SU-DHL-6 (cell line): Measurements from ENCODE around the gene PLPP3.

Experiments used
- H2AFZ ChIP-seq: fragments of 200-600 bp; sonication (generic); 2 replicates; pipeline ENCODE4 v1.6.1; 2014; ENCODE audit warnings: low read depth, mild to moderate bottlenecking, moderate library complexity, mixed read lengths, antibody characterized with exemption, low read length; ENCODE audit not compliant: severe bottlenecking
- H3F3A ChIP-seq: fragments of 200-600 bp; shearing (Covaris generic); 2 replicates; pipeline ENCODE4 v1.6.0; 2016; ENCODE audit warnings: antibody characterized with exemption, mild to moderate bottlenecking; ENCODE audit not compliant: insufficient read depth
- H3K27ac ChIP-seq: fragments of 200-600 bp; sonication (generic); 2 replicates; pipeline ENCODE4 v1.5.1; 2016; ENCODE audit warnings: low read depth, mild to moderate bottlenecking, low read length, moderate library complexity, mixed read lengths
- H3K27me3 ChIP-seq: fragments of 200-600 bp; sonication (generic), shearing (Covaris generic); 2 replicates; pipeline ENCODE4 v1.6.0; 2014; ENCODE audit warnings: mild to moderate bottlenecking, low read length
- H3K36me3 ChIP-seq: fragments of 200-600 bp; sonication (generic); 2 replicates; pipeline ENCODE4 v1.6.1; 2014; ENCODE audit warnings: mild to moderate bottlenecking, low read length, mixed read lengths
- H3K4me2 ChIP-seq: fragments of 300-600, 200-600 bp; shearing (Covaris generic), sonication (generic); 2 replicates; pipeline ENCODE4 v1.6.0; 2014; ENCODE audit warnings: low read length, low read depth, mild to moderate bottlenecking; ENCODE audit not compliant: poor library complexity, severe bottlenecking
- H3K4me3 ChIP-seq: fragments of 200-600 bp; sonication (generic); 2 replicates; pipeline ENCODE4 v1.5.1; 2014; ENCODE audit warnings: antibody characterized with exemption, low read length, mild to moderate bottlenecking, mixed read lengths; ENCODE audit not compliant: insufficient read depth, poor library complexity, severe bottlenecking
- H3K79me2 ChIP-seq: fragments of 200-600 bp; sonication (generic); 2 replicates; pipeline ENCODE4 v1.6.1; 2014; ENCODE audit warnings: mild to moderate bottlenecking, low read length, moderate library complexity; ENCODE audit not compliant: insufficient read depth
- H3K9ac ChIP-seq: fragments of 200-600 bp; sonication (generic); 2 replicates; pipeline ENCODE4 v1.7.0; 2014; ENCODE audit warnings: mild to moderate bottlenecking, low read length
- H3K9me2 ChIP-seq: fragments of 200-600 bp; sonication (generic); replicated peaks from 2 replicates; pipeline ENCODE4 v1.6.1; 2014; ENCODE audit warnings: low read length; ENCODE audit not compliant: insufficient read depth
- H3K9me3 ChIP-seq: fragments of 200-600 bp; sonication (generic); 2 replicates; pipeline ENCODE4 v1.6.1; 2014; ENCODE audit warnings: low read length, mixed read lengths; ENCODE audit not compliant: insufficient read depth
- H4K20me1 ChIP-seq: fragments of 200-600 bp; sonication (generic); 2 replicates; pipeline ENCODE4 v1.6.1; 2014; ENCODE audit warnings: low read depth, mild to moderate bottlenecking, antibody characterized with exemption, low read length, moderate library complexity, mixed read lengths
- EZH2phosphoT487 ChIP-seq: fragments of 200-600 bp; sonication (generic), shearing (Covaris generic); conservative IDR thresholded peaks from 2 replicates; pipeline ENCODE4 v1.6.1; 2018; ENCODE audit warnings: mild to moderate bottlenecking, antibody characterized with exemption, low read length, moderate library complexity, mixed read lengths
- TF ChIP-seq, protein P1 (sequence below): fragments of 200-600 bp; sonication (generic); IDR thresholded peaks from one replicate; pipeline ENCODE4 v1.5.1; 2017; ENCODE audit warnings: antibody characterized with exemption, mild to moderate bottlenecking, low read length, moderate library complexity; ENCODE audit not compliant: insufficient read depth, poor library complexity, severe bottlenecking

The PLPP3 gene

DNA sequence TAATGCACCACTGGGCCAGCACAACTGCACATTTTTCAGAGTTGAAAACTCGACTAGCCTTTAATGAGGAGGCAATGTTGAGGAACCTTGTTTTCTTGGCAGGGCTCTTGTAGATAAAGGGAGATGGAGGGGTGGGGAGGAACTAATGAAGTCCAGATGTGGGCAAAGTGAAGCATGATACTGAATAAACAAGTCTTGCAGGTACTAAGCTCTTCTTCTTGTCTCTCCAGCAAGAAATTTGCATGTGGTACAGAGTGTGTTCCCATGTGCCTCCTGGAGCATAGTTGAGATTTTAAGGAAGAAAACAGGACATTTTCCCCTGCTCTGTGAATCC lies 47.0 kb downstream of the PLPP3 start:
- Histone ChIP-seq H3K27ac (no peak overlapping the region), H3K4me2 (no peak overlapping the region), H3K36me3 (no peaks in the 10 kb centered on the region), H3K9me2 (no peaks in the 10 kb centered on the region), H3K9ac (no peak overlapping the region), H3K4me3 (no peak overlapping the region), H2AFZ (no peak overlapping the region), H3K79me2 (no peaks in the 10 kb centered on the region), H3F3A (no peaks in the 10 kb centered on the region), H4K20me1 (no peaks in the 10 kb centered on the region), H3K27me3 (no peaks in the 10 kb centered on the region; the same call in 1 of the 2 replicates), H3K9me3 (no peaks in the 10 kb centered on the region)
- TF ChIP-seq, protein P1, sequence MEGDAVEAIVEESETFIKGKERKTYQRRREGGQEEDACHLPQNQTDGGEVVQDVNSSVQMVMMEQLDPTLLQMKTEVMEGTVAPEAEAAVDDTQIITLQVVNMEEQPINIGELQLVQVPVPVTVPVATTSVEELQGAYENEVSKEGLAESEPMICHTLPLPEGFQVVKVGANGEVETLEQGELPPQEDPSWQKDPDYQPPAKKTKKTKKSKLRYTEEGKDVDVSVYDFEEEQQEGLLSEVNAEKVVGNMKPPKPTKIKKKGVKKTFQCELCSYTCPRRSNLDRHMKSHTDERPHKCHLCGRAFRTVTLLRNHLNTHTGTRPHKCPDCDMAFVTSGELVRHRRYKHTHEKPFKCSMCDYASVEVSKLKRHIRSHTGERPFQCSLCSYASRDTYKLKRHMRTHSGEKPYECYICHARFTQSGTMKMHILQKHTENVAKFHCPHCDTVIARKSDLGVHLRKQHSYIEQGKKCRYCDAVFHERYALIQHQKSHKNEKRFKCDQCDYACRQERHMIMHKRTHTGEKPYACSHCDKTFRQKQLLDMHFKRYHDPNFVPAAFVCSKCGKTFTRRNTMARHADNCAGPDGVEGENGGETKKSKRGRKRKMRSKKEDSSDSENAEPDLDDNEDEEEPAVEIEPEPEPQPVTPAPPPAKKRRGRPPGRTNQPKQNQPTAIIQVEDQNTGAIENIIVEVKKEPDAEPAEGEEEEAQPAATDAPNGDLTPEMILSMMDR, result no peak
- TF ChIP-seq EZH2phosphoT487, result no peak

DNA sequence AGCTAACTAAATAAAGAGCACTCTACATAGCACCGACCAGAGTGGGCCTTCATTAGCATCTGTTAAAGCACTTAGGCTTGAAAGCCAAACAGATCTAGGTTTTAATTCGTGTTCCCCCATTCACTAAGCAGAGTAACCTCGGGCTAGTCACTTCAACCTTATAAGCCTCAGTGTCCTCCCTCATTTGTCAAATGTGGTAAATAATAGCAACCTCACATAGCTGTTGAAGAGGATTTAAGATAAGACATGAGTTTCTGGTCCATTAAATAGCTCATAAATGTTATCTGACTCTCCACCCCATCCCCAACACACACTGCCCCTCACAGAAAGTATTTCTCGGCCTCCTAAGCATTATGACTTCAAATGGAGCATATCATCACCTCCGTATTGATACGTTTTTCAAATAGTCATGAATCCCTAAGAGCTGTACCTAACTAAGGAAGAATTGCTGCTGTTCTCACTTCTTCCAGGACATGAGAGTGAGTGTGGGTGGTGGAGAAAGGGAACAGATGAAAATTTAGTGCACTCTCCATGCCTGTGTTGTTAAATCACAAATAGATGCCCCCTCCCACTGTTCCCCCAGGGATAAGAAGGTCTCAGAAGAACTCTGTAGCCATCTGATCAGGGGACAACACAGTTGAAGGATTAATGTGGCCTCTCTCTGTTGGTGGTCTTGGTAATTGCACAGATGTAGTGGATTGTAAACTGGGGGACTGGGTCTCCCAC lies 47.6 kb downstream of the PLPP3 start:
- Histone ChIP-seq H3K9me3 (no peaks in the 10 kb centered on the region), H3F3A (no peaks in the 10 kb centered on the region), H3K9ac (no peak overlapping the region), H3K79me2 (no peaks in the 10 kb centered on the region), H2AFZ (no peak overlapping the region), H3K9me2 (no peaks in the 10 kb centered on the region), H3K4me2 (no peak overlapping the region), H3K4me3 (no peak overlapping the region), H4K20me1 (no peaks in the 10 kb centered on the region), H3K27ac (no peak overlapping the region), H3K27me3 (no peaks in the 10 kb centered on the region; the same call in 1 of the 2 replicates), H3K36me3 (no peaks in the 10 kb centered on the region)
- TF ChIP-seq EZH2phosphoT487, result no peak

DNA sequence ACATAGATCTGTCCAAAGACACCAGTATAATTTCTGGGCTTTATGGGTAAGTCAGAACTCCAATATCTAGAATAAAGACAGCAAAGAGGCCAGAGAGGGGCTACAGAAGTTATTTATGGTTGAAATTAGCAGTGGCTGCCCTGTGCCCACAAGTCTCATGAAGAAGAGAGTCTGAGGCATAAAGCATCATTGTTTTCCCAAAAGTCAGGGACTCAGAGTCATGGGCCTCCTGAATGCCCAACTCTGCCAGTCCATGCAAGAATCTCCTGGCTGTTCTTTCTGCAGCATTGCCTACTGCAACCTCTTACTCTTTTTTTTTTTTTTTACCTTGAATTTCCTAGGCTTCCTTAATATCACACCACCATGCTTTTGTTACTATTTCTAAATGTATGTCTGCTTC lies 49.6 kb downstream of the PLPP3 start:
- H3K79me2 ChIP-seq, result no peaks in the 10 kb centered on the region
- H3K36me3 ChIP-seq, result no peaks in the 10 kb centered on the region
- H3K27ac ChIP-seq, result no peak overlapping the region

More for the DNA sequence above, 49.6 kb downstream of the PLPP3 start:
- no peak overlapping the region for H3K9ac ChIP-seq
- H4K20me1 ChIP-seq, result no peaks in the 10 kb centered on the region
- TF ChIP-seq, protein P1, result no peak
- no peak for TF ChIP-seq EZH2phosphoT487
- H2AFZ ChIP-seq, result no peak overlapping the region
- no peak overlapping the region for H3K4me3 ChIP-seq
- no peak overlapping the region for H3K4me2 ChIP-seq
- no peaks in the 10 kb centered on the region; the same call in 1 of the 2 replicates for H3K27me3 ChIP-seq
- H3K9me3 ChIP-seq, result no peaks in the 10 kb centered on the region
- H3F3A ChIP-seq, result no peaks in the 10 kb centered on the region
- H3K9me2 ChIP-seq, result no peaks in the 10 kb centered on the region
